GM12878 (cell line): ENCODE measurements around the gene PDZRN3. TPM values are rescaled to one million over a fixed set of nuclear protein-coding genes. Genes with fewer than 3 reads are reported as not detected.

Experiments used
- ATAC-seq: fragments of 200-7000 bp; cut with Tn5 transposase; 3 replicates; pipeline ENCODE4 v1.9.1; 2020; ENCODE audit warnings: mild to moderate bottlenecking, moderate library complexity
- BruUV-seq: library from RNA; stranded (reverse); fragments of 400-500 nt; replicated peaks from 2 replicates; lab custom pipeline; 2021; lab: Mats Ljungman, UMichigan
- CTCF ChIA-PET: fragments of 300-600 bp; sonication (Branson Sonifier 250); formaldehyde crosslinking; extraction: SDS; loops from one replicate; lab custom pipeline; 2021; ENCODE audit warnings: inconsistent platforms; lab: Yijun Ruan, JAX
- POLR2A ChIA-PET: fragments of 350-600 bp; formaldehyde crosslinking; extraction: SDS; loops from one replicate; lab custom pipeline; 2021; ENCODE audit warnings: inconsistent platforms; lab: Charles Lee
- RAD21 ChIA-PET: fragments of 300-600 bp; sonication (Branson Sonifier 250); formaldehyde crosslinking; loops from one replicate; lab custom pipeline; 2023; ENCODE audit warnings: antibody characterized with exemption; ENCODE audit not compliant: unreplicated experiment; lab: Charles Lee
- SMC1A ChIA-PET: fragments of 300-600 bp; sonication (Branson Sonifier 250); formaldehyde crosslinking; loops from one replicate; lab custom pipeline; 2023; ENCODE audit not compliant: unreplicated experiment, uncharacterized antibody; lab: Charles Lee
- DNase-seq: peaks from one replicate; pipeline ENCODE4 v3.0.0-alpha.2; 2011; ENCODE audit warnings: low read depth, low spot score
- FAIRE-seq: peaks from 3 replicates; lab custom pipeline; 2011; peaks lifted over from hg19 to GRCh38; lab: Jason Lieb, UNC
- H2AFZ ChIP-seq: 2 replicates; pipeline ENCODE4 v1.6.0; 2011; ENCODE audit warnings: low read depth, low read length, control low read depth; ENCODE audit not compliant: control insufficient read depth
- H3K27ac ChIP-seq: 2 replicates; pipeline ENCODE4 v1.5.1; 2011; ENCODE audit warnings: control low read depth; ENCODE audit not compliant: control insufficient read depth, insufficient read depth
- H3K27me3 ChIP-seq, 2 experiments: replicated peaks in 1 of 2; 2 replicates each; pipeline versions ENCODE4 v1.6.0 to v1.6.1; 2011; ENCODE audit warnings: low read length in 1 of 2; ENCODE audit not compliant: control insufficient read depth in 2 of 2, insufficient read depth in 2 of 2
- H3K36me3 ChIP-seq, 2 experiments: 2 replicates each; pipeline ENCODE4 v1.5.1; 2011; ENCODE audit warnings: low read length in 1 of 2; ENCODE audit not compliant: control insufficient read depth in 2 of 2, insufficient read depth in 2 of 2
- H3K4me1 ChIP-seq: 2 replicates; pipeline ENCODE4 v1.6.1; 2011; ENCODE audit warnings: mild to moderate bottlenecking, low read length, moderate library complexity, mixed read lengths; ENCODE audit not compliant: control insufficient read depth, insufficient read depth
- H3K4me2 ChIP-seq: 2 replicates; pipeline ENCODE4 v1.6.0; 2011; ENCODE audit warnings: control low read depth; ENCODE audit not compliant: control insufficient read depth, insufficient read depth
- H3K4me3 ChIP-seq: fragments of 200-600 bp; sonication (generic); 2 replicates; pipeline ENCODE4 v1.5.1; 2016
- H3K79me2 ChIP-seq: 2 replicates; pipeline ENCODE4 v1.6.0; 2011; ENCODE audit warnings: low read length; ENCODE audit not compliant: control insufficient read depth, insufficient read depth
- H3K9ac ChIP-seq: 2 replicates; pipeline ENCODE4 v1.8.0; 2011; ENCODE audit warnings: low read length, control low read depth, mixed read lengths; ENCODE audit not compliant: control insufficient read depth, insufficient read depth
- H3K9me3 ChIP-seq: replicated peaks from 3 replicates; pipeline ENCODE4 v1.5.1; 2011; ENCODE audit warnings: mild to moderate bottlenecking, low read length; ENCODE audit not compliant: control insufficient read depth, insufficient read depth
- H4K20me1 ChIP-seq: 2 replicates; pipeline ENCODE4 v1.6.0; 2011; ENCODE audit not compliant: control insufficient read depth, insufficient read depth
- CBX5 ChIP-seq: sonication (generic); IDR thresholded peaks from 2 replicates; pipeline ENCODE4 v1.6.1; 2016; ENCODE audit warnings: low read depth, moderate library complexity, mild to moderate bottlenecking, inconsistent platforms
- CTCF ChIP-seq, 3 experiments: IDR thresholded peaks in 2 of 3; conservative IDR thresholded peaks in 1 of 3; 2 replicates each; pipeline ENCODE4 v1.5.1; 2011; ENCODE audit warnings: low read depth in 3 of 3, low read length in 3 of 3, mild to moderate bottlenecking in 3 of 3, control low read depth in 2 of 3, moderate library complexity in 2 of 3, inconsistent platforms in 1 of 3, mixed read lengths in 1 of 3; ENCODE audit not compliant: control insufficient read depth in 2 of 3, insufficient read depth in 1 of 3; ENCODE audit errors: extremely low read depth in 1 of 3
- ESRRA ChIP-seq: IDR thresholded peaks from 2 replicates; pipeline ENCODE4 v1.6.1; 2012; ENCODE audit warnings: mild to moderate bottlenecking, low read length, improper control_type of control experiment
- HCFC1 ChIP-seq: fragments of 150-350 bp; IDR thresholded peaks from 2 replicates; pipeline ENCODE4 v1.6.1; 2014; ENCODE audit warnings: low read length
- HDAC6 ChIP-seq: fragments of 200-600 bp; sonication (generic); IDR thresholded peaks from one replicate; pipeline ENCODE4 v1.8.0; 2017; ENCODE audit warnings: antibody characterized with exemption; ENCODE audit not compliant: unreplicated experiment
- IRF4 ChIP-seq: IDR thresholded peaks from 2 replicates; pipeline ENCODE4 v1.6.1; 2011; ENCODE audit warnings: low read depth, low read length
- JUNB ChIP-seq: IDR thresholded peaks from 2 replicates; pipeline ENCODE4 v1.6.1; 2016; ENCODE audit warnings: antibody characterized with exemption, mild to moderate bottlenecking
- MEF2A ChIP-seq: IDR thresholded peaks from 2 replicates; pipeline ENCODE4 v1.6.1; 2011; ENCODE audit warnings: low read depth, mild to moderate bottlenecking, low read length, moderate library complexity; ENCODE audit not compliant: insufficient read depth
- MTA3 ChIP-seq: IDR thresholded peaks from 2 replicates; pipeline ENCODE4 v1.6.1; 2012; ENCODE audit warnings: low read length, inconsistent platforms, borderline replicate concordance
- NFIC ChIP-seq: IDR thresholded peaks from 2 replicates; pipeline ENCODE4 v1.6.1; 2012; ENCODE audit warnings: low read depth, mild to moderate bottlenecking, inconsistent platforms, low read length, moderate library complexity
- RB1 ChIP-seq: fragments of 450-650 bp; formaldehyde crosslinking; IDR thresholded peaks from 2 replicates; pipeline ENCODE4 v1.6.1; 2017; ENCODE audit warnings: mild to moderate bottlenecking, borderline replicate concordance
- RBBP5 ChIP-seq: fragments of 200-600 bp; sonication (generic); conservative IDR thresholded peaks from 2 replicates; pipeline ENCODE4 v1.6.1; 2016
- REST ChIP-seq: IDR thresholded peaks from 2 replicates; pipeline ENCODE4 v1.6.1; 2012; ENCODE audit warnings: mild to moderate bottlenecking, low read depth, low read length
- ZNF207 ChIP-seq: fragments of 450-650 bp; IDR thresholded peaks from 2 replicates; pipeline ENCODE4 v1.6.1; 2014; ENCODE audit warnings: antibody characterized with exemption, mild to moderate bottlenecking, borderline replicate concordance
- ZNF384 ChIP-seq: IDR thresholded peaks from 2 replicates; pipeline ENCODE4 v1.6.1; 2012; ENCODE audit warnings: low read depth, mild to moderate bottlenecking, low read length, improper control_type of control experiment, borderline replicate concordance
- ZNF687 ChIP-seq: fragments of 450-650 bp; IDR thresholded peaks from 2 replicates; pipeline ENCODE4 v1.6.1; 2017; ENCODE audit warnings: mild to moderate bottlenecking, moderate library complexity
- WGBS: methylation state at CpG from one replicate; pipeline ENCODE4 v1.1.6; 2016; ENCODE audit warnings: low lambda C conversion rate; ENCODE audit not compliant: insufficient replicate concordance, insufficient coverage; ENCODE audit errors: missing lambda C conversion rate; 5-methylcytosine and 5-hydroxymethylcytosine counted together
- in situ Hi-C: fragments of 300-500 bp; cut with MboI; formaldehyde crosslinking; loops from 9 replicates; pipeline ENCODE4 v1.14.3; 2018; ENCODE audit warnings: mixed read lengths
- intact Hi-C: fragments of 100-400 bp; cut with micrococcal nuclease; formaldehyde crosslinking; loops from one replicate; pipeline ENCODE4 v1.14.2; 2022; ENCODE audit not compliant: unreplicated experiment
- polyA plus RNA-seq, 11 experiments: library from polyadenylated mRNA; depleted of rRNA in 4 of 11; unstranded in 6 of 11; stranded (reverse) in 5 of 11; fragments of >200 nt; fragmentation: Nextera tagmentation in 4 of 11; fragmentation: Illumina TruSeq in 1 of 11; extraction: Ambion mirVana in 4 of 11; extraction: Trizol in 1 of 11; gene quantifications; 1 replicate in 1 of 11; 2 replicates in 10 of 11; pipeline versions ENCODE4 v1.2.1 to v1.2.3, GENCODE V29; 2011 to 2016; ENCODE audit warnings: inconsistent platforms in 2 of 11, missing spikeins in 2 of 11, low read depth in 1 of 11
- total RNA-seq, 4 experiments: library from RNA; depleted of rRNA in 3 of 4; stranded (reverse); fragments of >200 nt in 3 of 4; fragmentation: Illumina TruSeq in 1 of 4; extraction: Trizol in 1 of 4; gene quantifications; 2 replicates each; pipeline versions ENCODE4 v1.2.1 to v1.2.3, GENCODE V29; 2013 to 2021

The PDZRN3 gene
- total and polyA plus RNA-seq, 10 of the 15 experiments (the other 5 are each of a cell fraction or from before 2014, with no cell fraction given) = 0.07 to 0.37 (median 0.12) TPM; not detected in 6

- no TSS peak for BruUV-seq
- POLR2A ChIA-PET = no interaction called here
- ATAC-seq (no peak), FAIRE-seq (no peak), DNase-seq (no peak)
- Histone ChIP-seq H3K36me3 (no peaks in the 10 kb centered on the region), H3K9me3 (no peaks in the 10 kb centered on the region), H3K79me2 (no peaks in the 10 kb centered on the region), H3K27ac (no peak overlapping the region), H2AFZ (no peak overlapping the region), H3K4me1 (no peaks in the 10 kb centered on the region), H3K4me2 (no peak overlapping the region), H4K20me1 (no peaks in the 10 kb centered on the region), H3K27me3 (no peaks in the 10 kb centered on the region), H3K9ac (no peak overlapping the region), H3K4me3 (no peak overlapping the region)
- intact Hi-C loops (no loop called here), in situ Hi-C loops (no loop called here)
- RAD21 ChIA-PET = no interaction called here
- CTCF ChIA-PET = no interaction called here
- SMC1A ChIA-PET = no interaction called here
- no peak for TF ChIP-seq CBX5
- no peak for TF ChIP-seq ZNF207
- no peak for TF ChIP-seq RB1
- TF ChIP-seq MTA3 = no peak
- TF ChIP-seq ZNF384 = no peak
- TF ChIP-seq ZNF687 = no peak
- no peak for TF ChIP-seq REST
- TF ChIP-seq JUNB = no peak
- no peak for TF ChIP-seq CTCF (IDR thresholded peaks at IDR 0.05 in 2 of 3, conservative IDR thresholded peaks at IDR 0.05 in 1 of 3; ENCODE audit: control insufficient read depth in 2 of 3, extremely low read depth in 1 of 3, insufficient read depth in 1 of 3, low read depth in 3 of 3, low read length in 3 of 3)
- no peak for TF ChIP-seq ESRRA
- no peak for TF ChIP-seq IRF4
- TF ChIP-seq HCFC1 = no peak
- no peak for TF ChIP-seq MEF2A
- TF ChIP-seq RBBP5 = no peak
- TF ChIP-seq NFIC = no peak
- TF ChIP-seq HDAC6 = no peak
- WGBS = 13% methylated on average over 2 of the region's 2 CpGs
Measured at GRCh38 chr3:73633453-73633852, 8.7 kb upstream of the PDZRN3 start.
